Liver (tissue), 9 donors: ENCODE measurements around the gene CIB1. TPM values are rescaled to one million over a fixed set of nuclear protein-coding genes. Genes with fewer than 3 reads are reported as not detected.

Experiments used
- DNase-seq: peaks from one replicate; pipeline ENCODE4 v3.0.0-alpha.2; 2017; ENCODE audit warnings: low spot score
- H3K27ac ChIP-seq, 2 donors: one replicate each; pipeline ENCODE4 v1.7.0; 2013; ENCODE audit warnings: inconsistent platforms in 2 of 2, low read length in 2 of 2, control low read depth in 1 of 2, low read depth in 1 of 2, mild to moderate bottlenecking in 1 of 2
- H3K27me3 ChIP-seq, 4 donors: one replicate each; pipeline versions ENCODE4 v1.6.1 to v1.7.0; 2013; ENCODE audit warnings: low read length in 3 of 4, inconsistent platforms in 1 of 4, mild to moderate bottlenecking in 1 of 4, moderate library complexity in 1 of 4; ENCODE audit not compliant: control insufficient read depth in 4 of 4, insufficient read depth in 4 of 4
- H3K36me3 ChIP-seq, 4 donors: one replicate each; pipeline versions ENCODE4 v1.6.1 to v1.7.0; 2013; ENCODE audit warnings: low read length in 3 of 4, mild to moderate bottlenecking in 3 of 4, low read depth in 1 of 4, moderate library complexity in 1 of 4; ENCODE audit not compliant: control insufficient read depth in 4 of 4, insufficient read depth in 3 of 4
- H3K4me1 ChIP-seq, 4 donors: one replicate each; pipeline versions ENCODE4 v1.6.1 to v1.7.0; 2013; ENCODE audit warnings: low read length in 3 of 4, mild to moderate bottlenecking in 3 of 4, moderate library complexity in 1 of 4; ENCODE audit not compliant: control insufficient read depth in 4 of 4, insufficient read depth in 4 of 4
- H3K4me3 ChIP-seq, 3 donors: one replicate each; pipeline versions ENCODE4 v1.6.1 to v1.7.0; 2013; ENCODE audit warnings: low read length in 3 of 3, control low read depth in 1 of 3, low read depth in 1 of 3, mild to moderate bottlenecking in 1 of 3
- H3K9ac ChIP-seq, 2 donors: one replicate each; pipeline ENCODE4 v1.7.0; 2013; ENCODE audit warnings: low read length in 2 of 2, mild to moderate bottlenecking in 2 of 2, moderate library complexity in 2 of 2, control low read depth in 1 of 2, low read depth in 1 of 2
- H3K9me3 ChIP-seq, 4 donors: one replicate each; pipeline versions ENCODE4 v1.6.1 to v1.7.0; 2013; ENCODE audit warnings: low read length in 3 of 4; ENCODE audit not compliant: control insufficient read depth in 4 of 4
- ATF3 ChIP-seq: IDR thresholded peaks from 2 replicates; pipeline ENCODE4 v1.6.1; 2016; ENCODE audit warnings: antibody characterized with exemption
- CTCF ChIP-seq: fragments of 150-350 bp; IDR thresholded peaks from 2 replicates; pipeline ENCODE4 v1.5.1; 2017; ENCODE audit warnings: improper control_type of control experiment, low read depth, low read length; ENCODE audit not compliant: missing input control
- EGR1 ChIP-seq, 2 donors: IDR thresholded peaks; 2 replicates each; pipeline ENCODE4 v1.6.1; 2016 to 2018; ENCODE audit warnings: antibody characterized with exemption in 2 of 2, low read depth in 2 of 2
- FOXA1 ChIP-seq: IDR thresholded peaks from 2 replicates; pipeline ENCODE4 v1.6.1; 2016; ENCODE audit warnings: antibody characterized with exemption
- FOXA2 ChIP-seq: IDR thresholded peaks from 2 replicates; pipeline ENCODE4 v1.6.1; 2016; ENCODE audit warnings: antibody characterized with exemption
- GABPA ChIP-seq, 2 donors: IDR thresholded peaks in 1 of 2; conservative IDR thresholded peaks in 1 of 2; 2 replicates each; pipeline ENCODE4 v1.6.1; 2016; ENCODE audit warnings: antibody characterized with exemption in 2 of 2, mild to moderate bottlenecking in 1 of 2, moderate library complexity in 1 of 2
- HNF4A ChIP-seq, 2 donors: conservative IDR thresholded peaks; 2 replicates each; pipeline ENCODE4 v1.6.1; 2016; ENCODE audit warnings: antibody characterized with exemption in 2 of 2, mild to moderate bottlenecking in 2 of 2
- HNF4G ChIP-seq: IDR thresholded peaks from 2 replicates; pipeline ENCODE4 v1.6.1; 2016; ENCODE audit warnings: antibody characterized with exemption
- JUND ChIP-seq, 2 donors: IDR thresholded peaks; 2 replicates each; pipeline ENCODE4 v1.6.1; 2016; ENCODE audit warnings: antibody characterized with exemption in 2 of 2
- MAX ChIP-seq: IDR thresholded peaks from 2 replicates; pipeline ENCODE4 v1.6.1; 2016; ENCODE audit warnings: antibody characterized with exemption
- NR2F2 ChIP-seq: IDR thresholded peaks from 2 replicates; pipeline ENCODE4 v1.6.1; 2016; ENCODE audit warnings: antibody characterized with exemption
- RAD21 ChIP-seq, 2 donors: IDR thresholded peaks; 2 replicates each; pipeline ENCODE4 v1.6.1; 2016; ENCODE audit warnings: antibody characterized with exemption in 2 of 2, mild to moderate bottlenecking in 2 of 2
- REST ChIP-seq: IDR thresholded peaks from 2 replicates; pipeline ENCODE4 v1.6.1; 2016; ENCODE audit warnings: antibody characterized with exemption, mild to moderate bottlenecking
- RXRA ChIP-seq, 2 donors: IDR thresholded peaks; 2 replicates each; pipeline ENCODE4 v1.6.1; 2017 to 2018; ENCODE audit warnings: antibody characterized with exemption in 2 of 2, mild to moderate bottlenecking in 1 of 2
- SP1 ChIP-seq: IDR thresholded peaks from 2 replicates; pipeline ENCODE4 v1.6.1; 2018; ENCODE audit warnings: antibody characterized with exemption, mild to moderate bottlenecking
- TAF1 ChIP-seq: conservative IDR thresholded peaks from 2 replicates; pipeline ENCODE4 v1.6.1; 2016; ENCODE audit warnings: antibody characterized with exemption, mild to moderate bottlenecking
- YY1 ChIP-seq: IDR thresholded peaks from 2 replicates; pipeline ENCODE4 v1.6.1; 2016; ENCODE audit warnings: antibody characterized with exemption, mild to moderate bottlenecking
- ZBTB33 ChIP-seq: IDR thresholded peaks from 2 replicates; pipeline ENCODE4 v1.6.1; 2016; ENCODE audit warnings: antibody characterized with exemption
- WGBS: extraction: QIAGEN DNeasy Blood & Tissue Kit; methylation state at CpG from one replicate; pipeline ENCODE4 v1.1.7; 2013; 5-methylcytosine and 5-hydroxymethylcytosine counted together
- polyA plus RNA-seq, 2 donors: library from polyadenylated mRNA; stranded (reverse) in 1 of 2; unstranded in 1 of 2; fragments of 200-250 nt in 1 of 2; fragments of >200 nt in 1 of 2; fragmentation: Nextera tagmentation in 1 of 2; extraction: Ambion mirVana in 1 of 2; gene quantifications; one replicate each; pipeline versions ENCODE4 v1.2.1 to v1.2.3, GENCODE V29; 2013 to 2015
- total RNA-seq, 2 donors: library from RNA; depleted of rRNA; stranded (reverse); fragments of >200 nt; gene quantifications; one replicate each; pipeline ENCODE4 v1.2.3, GENCODE V29; 2014
- donor health status: healthy.
- donor health status: healthy.
- donor health status: healthy.
- donor health status: healthy.
- donor health status: healthy.

Gene CIB1
- total and polyA plus RNA-seq, 4 donors = 14.9 to 107 (median 49.3) TPM

GRCh38 chr15:90222547-90222946 is 11.2 kb downstream of the CIB1 start:
- no peak for TF ChIP-seq CTCF
- no peak for TF ChIP-seq REST
- TF ChIP-seq NR2F2 = no peak
- TF ChIP-seq FOXA2 = no peak
- TF ChIP-seq RXRA (IDR thresholded peaks at IDR 0.05) = no peak
- no peak for TF ChIP-seq HNF4G
- TF ChIP-seq GABPA (IDR thresholded peaks at IDR 0.05 in 1 of 2, conservative IDR thresholded peaks at IDR 0.05 in 1 of 2) = no peak
- TF ChIP-seq TAF1 = no peak
- no peak for TF ChIP-seq ATF3
- no peak for TF ChIP-seq HNF4A (conservative IDR thresholded peaks at IDR 0.05)
- no peak for TF ChIP-seq FOXA1
- TF ChIP-seq SP1 = no peak
- TF ChIP-seq JUND (IDR thresholded peaks at IDR 0.05) = no peak
- no peak for TF ChIP-seq YY1
- TF ChIP-seq EGR1 (IDR thresholded peaks at IDR 0.05; ENCODE audit: low read depth in 2 of 2) = no peak
- no peak for TF ChIP-seq ZBTB33
- no peak for TF ChIP-seq RAD21 (IDR thresholded peaks at IDR 0.05)
- no peak for TF ChIP-seq MAX
- Histone ChIP-seq H3K27me3 (no peaks in the 10 kb centered on the region), H3K27ac (no peak overlapping the region), H3K9me3 (no peaks in the 10 kb centered on the region), H3K9ac (no peak overlapping the region), H3K4me3 (no peak overlapping the region), H3K4me1 (peaks cover 0 to 13% (median 8%) of the 10 kb centered on the region in 4 donors), H3K36me3 (peaks cover 18 to 52% (median 39%) of the 10 kb centered on the region in 4 donors)
- 79% methylated on average over 2 of the region's 2 CpGs for WGBS
- DNase-seq = no peak
